ENCODE measurements around the gene TSPAN13. TPM values are rescaled to one million over a fixed set of nuclear protein-coding genes. Genes with fewer than 3 reads are reported as not detected.

The TSPAN13 gene
- total RNA-seq, 2 donors from 2014 or later = 5.1 to 9.7 TPM

DNA sequence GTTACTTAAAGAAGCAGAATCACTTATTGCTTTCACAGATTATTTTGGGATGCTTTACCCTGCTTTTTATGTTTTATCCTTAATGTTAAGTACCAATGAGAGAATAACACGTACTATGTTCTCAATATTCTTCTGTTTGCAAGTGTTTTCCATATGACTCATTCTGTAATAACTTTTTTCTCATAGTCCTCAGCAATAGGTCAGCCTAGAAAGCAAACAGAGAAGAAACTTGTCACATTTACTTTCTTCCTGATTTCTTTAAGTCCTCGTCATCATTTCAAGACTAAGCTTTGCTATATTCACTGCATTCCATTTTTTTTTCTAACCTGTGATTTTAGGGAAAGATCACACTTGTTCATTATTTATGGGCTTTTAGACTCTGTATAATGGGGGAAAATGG lies 58.0 kb downstream of the TSPAN13 start:
- no peak overlapping the region for H3K4me3 ChIP-seq
- H3K27ac ChIP-seq = no peak overlapping the region
- H3K36me3 ChIP-seq = no peaks in the 10 kb centered on the region
- H3K9me3 ChIP-seq = no peaks in the 10 kb centered on the region
- TF ChIP-seq, protein P1, sequence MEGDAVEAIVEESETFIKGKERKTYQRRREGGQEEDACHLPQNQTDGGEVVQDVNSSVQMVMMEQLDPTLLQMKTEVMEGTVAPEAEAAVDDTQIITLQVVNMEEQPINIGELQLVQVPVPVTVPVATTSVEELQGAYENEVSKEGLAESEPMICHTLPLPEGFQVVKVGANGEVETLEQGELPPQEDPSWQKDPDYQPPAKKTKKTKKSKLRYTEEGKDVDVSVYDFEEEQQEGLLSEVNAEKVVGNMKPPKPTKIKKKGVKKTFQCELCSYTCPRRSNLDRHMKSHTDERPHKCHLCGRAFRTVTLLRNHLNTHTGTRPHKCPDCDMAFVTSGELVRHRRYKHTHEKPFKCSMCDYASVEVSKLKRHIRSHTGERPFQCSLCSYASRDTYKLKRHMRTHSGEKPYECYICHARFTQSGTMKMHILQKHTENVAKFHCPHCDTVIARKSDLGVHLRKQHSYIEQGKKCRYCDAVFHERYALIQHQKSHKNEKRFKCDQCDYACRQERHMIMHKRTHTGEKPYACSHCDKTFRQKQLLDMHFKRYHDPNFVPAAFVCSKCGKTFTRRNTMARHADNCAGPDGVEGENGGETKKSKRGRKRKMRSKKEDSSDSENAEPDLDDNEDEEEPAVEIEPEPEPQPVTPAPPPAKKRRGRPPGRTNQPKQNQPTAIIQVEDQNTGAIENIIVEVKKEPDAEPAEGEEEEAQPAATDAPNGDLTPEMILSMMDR (IDR thresholded peaks at IDR 0.05) = no peak
- no peaks in the 10 kb centered on the region for H3K27me3 ChIP-seq
- DNase-seq (ENCODE audit: low spot score) = no peak
- no peaks in the 10 kb centered on the region for H3K4me1 ChIP-seq

DNA sequence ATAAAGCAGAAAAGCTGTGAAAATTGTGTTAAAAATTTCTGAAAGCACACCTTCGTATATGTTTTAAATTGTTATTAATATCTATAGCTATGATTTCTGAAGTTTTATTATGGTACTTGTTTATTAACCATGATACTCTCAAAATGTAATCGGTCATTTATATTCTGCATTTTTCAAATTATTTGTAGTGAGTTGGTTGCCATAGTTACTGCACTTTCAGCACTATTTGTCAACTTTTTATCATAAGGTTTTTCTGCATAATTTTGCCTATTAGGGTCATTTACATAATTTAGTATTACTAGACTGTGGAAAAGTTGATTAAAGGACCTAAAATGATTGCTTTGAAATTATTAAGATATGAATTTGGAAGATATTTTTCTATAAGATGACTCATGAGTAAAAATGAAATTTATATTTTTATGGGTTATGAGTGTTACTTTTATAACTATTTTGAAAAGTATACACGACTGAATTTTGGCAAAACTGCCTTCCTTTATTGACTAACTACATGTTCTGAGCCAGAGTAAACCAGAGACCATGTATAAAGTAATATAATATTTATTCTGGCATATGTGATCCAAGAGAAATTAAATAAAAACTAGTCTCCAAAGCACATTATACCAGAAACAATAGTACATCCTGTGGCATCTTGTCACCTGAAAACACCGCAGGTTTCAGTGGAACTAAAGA lies 59.1 kb downstream of the TSPAN13 start:
- Histone ChIP-seq H3K4me3 (no peak overlapping the region), H3K9me3 (no peaks in the 10 kb centered on the region), H3K36me3 (no peaks in the 10 kb centered on the region), H3K4me1 (no peaks in the 10 kb centered on the region), H3K27me3 (no peaks in the 10 kb centered on the region), H3K27ac (no peak overlapping the region)
- no peak for DNase-seq (ENCODE audit: low spot score)
- TF ChIP-seq, protein P1 (IDR thresholded peaks at IDR 0.05) = no peak

- H3K9me3 ChIP-seq = no peaks in the 10 kb centered on the region
- H3K4me3 ChIP-seq = no peak overlapping the region
- DNase-seq (ENCODE audit: low spot score) = no peak
- H3K27ac ChIP-seq = no peak overlapping the region
- no peaks in the 10 kb centered on the region for H3K4me1 ChIP-seq
- no peaks in the 10 kb centered on the region for H3K27me3 ChIP-seq
- H3K36me3 ChIP-seq = no peaks in the 10 kb centered on the region
- TF ChIP-seq, protein P1 (IDR thresholded peaks at IDR 0.05) = no peak
Observed at GRCh38 chr7:16813232-16813616, 59.7 kb downstream of the TSPAN13 start.

- no peaks in the 10 kb centered on the region for H3K4me1 ChIP-seq
Observed at GRCh38 chr7:16815001-16815400, 61.4 kb downstream of the TSPAN13 start.

DNA sequence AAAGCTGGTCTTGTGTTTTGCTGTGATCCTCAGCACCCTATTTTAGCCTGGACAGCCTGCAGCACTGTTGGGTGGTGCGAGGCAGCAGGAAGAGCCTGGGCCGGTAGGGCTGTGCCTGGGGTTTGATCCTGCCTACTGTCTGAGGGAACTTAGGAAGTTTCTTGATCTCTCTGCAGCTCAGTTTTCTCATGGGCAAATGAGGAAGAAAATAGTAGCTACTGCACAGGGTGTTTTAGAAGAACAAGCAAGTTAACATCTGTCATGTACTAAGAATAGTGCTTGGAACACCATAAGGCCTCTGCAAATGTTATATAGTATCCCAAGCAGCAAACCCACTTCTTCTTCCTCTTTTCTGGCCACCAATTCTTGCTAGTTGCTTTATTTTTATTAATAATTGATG lies 63.3 kb downstream of the TSPAN13 start:
- DNase-seq (ENCODE audit: low spot score) = no peak
- H3K4me1 ChIP-seq = no peaks in the 10 kb centered on the region

More at GRCh38 chr7:16815001-16815400, 61.4 kb downstream of the TSPAN13 start:
- no peak overlapping the region for H3K27ac ChIP-seq
- no peaks in the 10 kb centered on the region for H3K27me3 ChIP-seq
- DNase-seq (ENCODE audit: low spot score) = no peak
- TF ChIP-seq, protein P1 (IDR thresholded peaks at IDR 0.05) = no peak
- no peaks in the 10 kb centered on the region for H3K9me3 ChIP-seq
- no peak overlapping the region for H3K4me3 ChIP-seq
- H3K36me3 ChIP-seq = no peaks in the 10 kb centered on the region

More for the DNA sequence above, 63.3 kb downstream of the TSPAN13 start:
- TF ChIP-seq, protein P1 (IDR thresholded peaks at IDR 0.05) = no peak
- H3K36me3 ChIP-seq = no peaks in the 10 kb centered on the region
- H3K27me3 ChIP-seq = no peaks in the 10 kb centered on the region
- no peak overlapping the region for H3K27ac ChIP-seq
- H3K9me3 ChIP-seq = no peaks in the 10 kb centered on the region
- no peak overlapping the region for H3K4me3 ChIP-seq
